ENCODE data around the gene ADAMTS3.
"Not testable (repeated sequence)": the region's sequence is repeated elsewhere in the genome, so short reads cannot be mapped to it uniquely, and the experiment has no call there.

ADAMTS3 gene

DNA sequence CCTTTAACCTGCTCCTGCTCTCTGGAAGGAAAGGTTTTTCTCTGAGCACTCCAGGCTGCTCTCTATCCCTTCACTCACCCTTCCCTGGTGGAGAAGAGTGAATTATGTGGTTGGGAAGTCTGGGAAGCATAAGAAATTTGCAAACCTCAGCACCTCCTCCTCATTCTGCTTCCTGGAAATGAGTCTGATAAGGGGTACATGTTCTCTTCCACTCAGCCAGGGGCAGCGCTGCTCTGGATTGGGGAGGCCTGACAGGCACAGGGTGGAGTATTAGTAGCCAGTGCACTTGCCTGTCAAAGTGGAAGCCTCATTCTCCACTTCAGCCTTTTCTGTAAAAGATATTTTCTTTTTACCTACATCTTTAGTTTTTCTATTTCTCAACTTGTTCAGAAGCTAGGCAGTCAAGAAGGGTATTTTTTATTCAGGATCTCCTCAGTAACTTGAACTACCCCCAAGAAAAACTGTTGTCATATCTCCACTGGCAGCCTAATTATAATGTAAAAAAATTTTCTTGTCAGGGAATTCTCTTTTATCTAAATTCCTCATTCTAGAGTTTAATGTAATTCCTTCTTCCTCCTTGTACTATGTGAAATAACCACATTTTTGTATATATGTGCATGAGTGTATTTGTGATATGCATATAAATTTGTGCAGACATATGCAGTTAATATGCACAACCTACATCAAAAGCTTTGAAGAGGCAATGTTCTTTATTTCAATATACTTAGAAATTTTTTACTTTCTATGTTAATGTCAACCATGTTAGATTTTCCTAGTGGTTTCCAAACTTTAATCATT is 15.3 kb downstream of the ADAMTS3 start:
- DNase-seq (ENCODE audit: low spot score): no peak

DNA sequence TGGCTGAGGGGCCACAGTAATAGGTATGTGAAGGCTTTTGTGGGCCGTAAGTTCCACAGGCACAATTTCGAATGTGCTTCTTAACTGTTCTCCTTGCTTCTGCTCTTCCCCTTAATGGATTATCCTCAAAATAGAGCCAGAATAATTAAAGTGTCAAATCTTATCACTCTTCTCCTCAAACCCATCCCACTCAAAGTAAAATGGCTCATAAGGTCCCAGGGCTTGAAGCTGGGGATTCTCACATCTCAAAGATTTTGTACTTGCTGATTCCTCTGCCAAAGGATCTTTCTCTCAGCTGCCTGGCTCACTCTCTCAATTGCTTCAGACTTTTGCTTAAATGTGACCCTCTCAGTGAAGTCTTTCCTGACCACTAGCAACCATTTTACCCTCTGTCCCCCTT is 16.6 kb downstream of the ADAMTS3 start:
- no peak for DNase-seq (ENCODE audit: low spot score)

DNA sequence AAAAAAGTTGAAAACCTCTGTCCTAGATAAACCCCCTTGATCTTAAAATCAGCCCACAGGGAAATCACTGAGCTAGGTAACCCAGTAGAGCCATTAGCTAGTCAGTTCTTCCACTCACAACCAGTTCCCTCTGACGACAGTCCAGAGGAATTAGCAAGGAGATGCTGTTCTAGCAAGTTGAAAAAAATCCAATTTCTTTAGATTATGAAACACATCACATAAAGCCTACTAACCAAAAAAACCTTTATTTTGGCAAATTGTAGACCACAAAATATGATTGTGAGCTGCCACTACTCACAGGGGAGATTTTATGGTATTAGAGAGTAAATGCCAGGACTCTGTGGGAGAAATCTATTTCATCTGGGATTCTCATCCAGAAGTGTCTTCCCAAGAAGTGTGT is 22.6 kb downstream of the ADAMTS3 start:
- no peak for DNase-seq (ENCODE audit: low spot score)

DNA sequence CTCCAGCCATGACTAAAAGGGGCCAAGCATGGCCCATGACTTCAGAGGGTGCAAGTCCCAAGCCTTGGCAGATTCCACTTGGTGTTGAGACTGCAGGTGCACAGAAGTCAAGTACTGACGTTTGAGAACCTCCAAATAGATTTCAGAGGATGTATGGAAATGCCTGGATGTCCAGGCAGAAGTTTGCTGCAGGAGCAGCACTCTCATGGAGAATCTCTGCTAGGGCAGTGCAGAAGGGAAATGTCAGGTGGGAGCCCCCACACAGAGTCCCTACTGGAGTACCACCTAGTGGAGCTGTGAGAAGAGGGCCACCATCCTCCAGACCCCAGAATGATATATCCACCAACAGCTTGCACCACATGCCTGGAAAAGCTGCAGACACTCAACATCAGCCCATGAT is 28.3 kb downstream of the ADAMTS3 start:
- not testable (repeated sequence) for DNase-seq (ENCODE audit: low spot score)

DNA sequence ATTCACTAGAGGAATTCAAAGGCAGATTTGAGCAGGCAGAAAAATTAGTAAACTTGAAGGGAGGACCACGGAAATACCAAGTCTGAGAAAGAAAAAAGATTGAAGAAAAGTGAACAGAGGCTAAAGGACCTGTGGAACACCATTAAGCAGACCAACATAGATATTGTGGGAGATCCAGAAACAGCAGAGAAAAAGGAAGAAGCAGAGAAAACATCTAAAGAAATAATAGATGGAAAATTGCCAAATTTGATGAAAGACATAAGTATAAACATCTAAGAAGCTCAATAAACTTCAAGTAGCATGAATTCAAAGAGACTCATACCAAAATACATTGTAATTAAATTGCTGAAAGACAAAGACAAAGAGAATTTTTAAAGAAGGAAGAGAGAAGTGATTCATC is 31.0 kb downstream of the ADAMTS3 start:
- DNase-seq (ENCODE audit: low spot score): no peak

DNA sequence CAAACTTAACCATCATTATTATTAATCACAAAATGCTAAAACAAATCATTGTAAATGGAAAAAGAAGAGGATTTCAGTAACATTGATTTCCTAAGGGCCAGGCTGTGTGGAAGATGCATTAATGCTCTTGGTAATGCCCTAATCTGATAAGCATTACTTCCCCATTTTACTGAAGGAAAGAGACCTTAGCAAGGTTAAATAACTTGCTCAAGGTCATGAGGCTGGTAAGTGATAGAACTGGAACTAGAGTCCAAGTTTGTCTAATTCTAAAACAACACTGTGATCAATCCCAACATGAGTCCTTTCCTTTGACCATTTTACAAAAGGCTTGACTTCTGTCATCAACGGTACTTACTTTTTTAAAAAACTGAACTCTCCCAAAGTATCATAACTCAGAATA is 32.6 kb downstream of the ADAMTS3 start:
- no peak for DNase-seq (ENCODE audit: low spot score)

DNA sequence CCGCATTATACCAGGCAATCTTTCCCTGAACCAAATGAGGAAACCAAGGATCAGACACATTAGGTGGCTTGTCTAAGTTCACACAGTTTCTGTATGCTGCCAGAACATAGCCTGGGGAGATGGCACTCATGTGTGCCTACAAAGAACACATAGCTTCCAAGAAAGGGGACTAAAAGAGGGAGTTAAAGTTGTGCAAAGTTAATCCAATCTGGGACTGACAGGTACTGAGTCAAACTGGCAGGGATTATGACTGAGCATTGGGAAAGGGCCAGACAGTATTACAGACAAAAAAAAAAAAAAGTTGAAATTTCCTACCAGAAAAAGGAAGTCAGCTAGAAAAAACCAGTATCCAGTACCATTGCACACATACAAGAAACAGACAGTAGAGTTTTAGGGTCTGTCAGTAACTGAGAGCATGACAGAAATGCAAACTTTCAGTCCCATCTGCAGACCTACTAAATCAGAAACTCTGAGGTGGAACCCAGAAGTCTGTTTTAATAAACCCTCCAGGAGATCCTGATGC is 37.2 kb downstream of the ADAMTS3 start:
- DNase-seq (ENCODE audit: low spot score): no peak

DNA sequence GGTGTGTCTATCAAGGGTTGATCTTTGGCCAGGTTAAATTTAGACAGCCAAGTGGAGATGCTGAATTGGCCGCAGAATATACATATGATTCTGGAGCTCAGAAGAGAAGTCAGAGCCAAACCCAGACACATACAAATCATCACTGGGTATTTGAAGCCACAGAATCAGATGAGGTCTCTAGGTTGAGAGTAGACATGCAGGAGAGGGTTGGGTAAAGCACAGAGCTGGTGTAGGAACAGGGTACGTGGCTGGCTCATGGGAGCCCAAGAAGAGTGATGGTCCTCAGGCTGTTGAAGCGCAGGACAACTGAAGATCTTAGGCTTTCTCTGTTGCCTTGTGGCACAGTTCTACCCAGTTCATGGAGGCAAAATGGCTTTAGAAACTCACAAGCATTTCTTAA is 37.7 kb downstream of the ADAMTS3 start:
- no peak for DNase-seq (ENCODE audit: low spot score)

DNA sequence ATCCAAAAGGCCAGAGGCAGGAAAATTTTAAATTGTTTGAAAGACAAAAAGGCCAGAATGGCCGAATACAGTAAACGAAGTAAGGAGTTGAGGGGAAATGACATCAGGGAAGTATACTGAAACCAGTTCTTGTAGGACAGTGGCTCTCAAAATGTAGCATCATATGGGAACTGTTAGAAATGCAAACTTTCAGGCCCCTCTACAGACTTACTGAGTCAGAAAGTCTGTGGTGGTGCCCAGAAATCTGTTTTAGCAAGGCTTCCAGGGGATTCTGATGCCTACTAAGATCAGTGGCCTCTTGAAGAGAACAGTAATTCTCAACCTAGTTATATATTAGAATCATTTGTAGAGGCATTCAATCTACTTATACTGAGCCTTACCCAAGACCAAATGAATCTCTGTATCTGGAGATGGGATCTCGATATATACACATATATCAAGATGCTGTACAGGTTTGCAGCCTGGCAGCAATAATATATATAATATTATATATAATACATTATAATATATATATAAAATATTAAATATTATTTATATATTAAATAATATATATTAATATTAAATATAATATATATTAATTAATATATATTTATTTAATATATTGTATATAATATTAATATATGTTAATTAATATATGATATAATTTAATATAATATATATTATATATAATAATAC is 39.7 kb downstream of the ADAMTS3 start:
- no peak for DNase-seq (ENCODE audit: low spot score)

DNA sequence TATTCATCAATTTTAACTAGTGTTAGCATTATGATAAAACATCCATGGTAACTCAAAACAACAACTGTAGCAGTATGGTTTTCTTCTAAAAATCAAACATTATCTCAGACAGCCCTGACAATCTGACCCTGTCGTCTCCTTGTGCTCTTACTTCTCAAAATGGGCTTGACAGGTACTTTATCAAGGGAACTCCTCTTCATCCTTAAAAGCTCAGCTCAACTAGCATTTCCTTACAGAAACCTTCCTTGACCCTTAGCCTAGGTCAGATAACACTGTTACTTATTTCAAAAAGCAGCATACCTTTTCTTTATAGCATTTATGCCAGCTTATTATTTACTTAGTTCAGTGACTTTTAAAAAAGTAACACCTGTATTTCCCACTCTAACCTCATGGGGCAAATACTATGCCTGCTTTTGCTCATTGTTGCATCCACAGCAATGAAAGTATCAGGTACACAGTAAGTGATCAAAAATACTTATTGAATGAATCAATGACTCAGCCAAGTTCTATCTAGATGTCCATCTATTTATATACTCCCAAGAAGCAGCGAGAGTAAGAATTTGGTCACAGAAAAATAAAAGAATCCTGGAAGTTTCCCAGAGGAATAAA is 41.9 kb downstream of the ADAMTS3 start:
- no peak for DNase-seq (ENCODE audit: low spot score)

DNA sequence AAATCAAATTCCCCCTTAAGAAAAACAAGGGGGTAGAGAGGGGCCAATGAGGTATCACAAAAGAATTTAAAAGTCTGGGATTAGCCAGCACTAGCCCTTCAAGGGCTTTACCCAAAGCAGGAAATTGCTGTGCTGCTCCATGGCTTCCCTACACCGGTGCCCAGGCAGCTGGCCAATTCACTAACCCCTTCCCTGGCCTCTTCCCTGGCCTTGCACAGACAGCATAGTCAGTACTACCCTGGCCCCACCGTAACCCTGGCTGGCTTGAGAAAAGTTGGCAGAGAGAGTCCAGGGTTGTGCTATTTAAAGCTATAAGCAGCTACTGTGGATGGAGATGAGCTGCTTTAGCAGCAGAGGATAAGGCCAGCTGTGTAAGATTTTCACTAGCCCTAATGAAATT is 43.1 kb downstream of the ADAMTS3 start:
- DNase-seq (ENCODE audit: low spot score): no peak

DNA sequence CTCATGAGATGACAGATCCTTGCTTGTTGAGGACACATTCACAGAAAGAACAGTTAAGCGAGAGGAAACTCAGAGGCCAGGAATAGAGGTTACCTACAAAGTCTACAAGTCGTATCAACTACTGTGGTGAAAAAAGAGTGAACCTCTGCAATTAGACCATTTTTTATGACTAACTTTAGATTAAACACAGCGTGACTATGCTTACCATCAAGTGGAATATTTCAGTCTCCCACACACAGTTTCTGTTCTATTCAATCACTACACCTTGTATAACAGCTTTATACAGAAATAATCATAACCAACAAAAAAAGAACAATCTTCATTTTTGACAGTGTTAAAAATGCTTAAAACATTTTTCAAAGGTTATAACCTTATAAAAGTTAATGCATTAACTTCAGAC is 46.6 kb downstream of the ADAMTS3 start:
- no peak for DNase-seq (ENCODE audit: low spot score)

DNA sequence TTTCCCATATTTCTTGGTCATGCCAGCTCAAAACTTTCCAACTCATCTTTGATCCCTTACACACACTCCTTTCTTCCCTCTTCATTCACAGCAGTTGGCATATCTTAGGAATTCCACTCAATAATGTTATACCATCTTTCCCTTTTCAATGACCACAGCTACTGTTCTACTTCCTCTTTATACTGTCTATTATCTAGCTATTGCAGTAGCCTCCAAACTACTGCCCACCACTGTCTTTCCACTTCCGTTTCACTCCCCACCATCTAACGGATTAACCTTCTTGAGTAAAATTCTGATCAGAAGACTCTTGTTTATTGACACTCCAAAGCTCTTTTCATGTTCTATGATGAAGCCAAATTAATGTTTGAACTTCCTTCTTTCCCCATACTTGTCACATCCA is 55.8 kb downstream of the ADAMTS3 start:
- no peak for DNase-seq (ENCODE audit: low spot score)

DNA sequence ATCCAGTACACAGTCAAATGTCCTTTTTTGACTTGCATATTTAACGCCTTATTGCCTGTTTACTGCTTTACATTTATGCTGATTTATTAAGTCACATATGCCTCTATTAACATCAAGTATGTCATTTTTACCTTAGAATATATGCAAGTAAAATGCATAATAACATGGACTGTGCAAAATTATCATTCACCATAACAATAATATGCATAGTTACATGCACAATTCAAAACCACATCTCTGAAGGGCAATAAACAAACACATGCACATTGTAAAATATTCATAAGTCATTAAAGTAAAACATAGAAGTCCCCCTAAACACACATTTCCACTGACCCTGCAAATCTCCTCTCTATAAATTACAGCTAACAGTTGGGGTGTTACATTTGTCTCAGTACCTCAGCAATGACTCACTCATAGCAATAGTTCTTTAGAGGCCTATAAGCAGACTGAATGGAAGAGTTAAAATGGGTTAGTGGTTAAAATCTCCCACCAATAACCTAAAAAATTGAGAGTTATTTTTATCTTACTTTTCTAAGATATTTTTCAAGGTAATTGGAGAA is 61.1 kb downstream of the ADAMTS3 start:
- DNase-seq (ENCODE audit: low spot score): no peak

DNA sequence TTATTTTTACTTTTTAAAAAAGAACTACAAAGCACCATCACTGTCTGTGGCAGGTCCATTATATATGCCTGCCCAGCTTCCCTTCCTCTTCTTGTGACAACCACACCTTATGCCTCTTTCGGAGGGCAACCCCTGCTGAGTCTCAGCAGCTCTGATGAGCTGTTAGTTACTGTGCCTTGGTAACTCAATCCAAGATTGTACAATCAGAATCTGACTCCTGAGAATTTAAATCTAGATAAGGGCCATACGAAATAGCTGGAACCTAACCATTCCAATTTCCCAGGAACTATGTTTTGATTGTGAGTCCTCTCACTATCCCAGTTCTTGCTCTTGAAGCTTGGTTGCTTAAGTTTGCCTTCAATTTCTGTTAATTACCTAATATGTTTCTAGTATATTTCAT is 61.9 kb downstream of the ADAMTS3 start:
- DNase-seq (ENCODE audit: low spot score): no peak

DNA sequence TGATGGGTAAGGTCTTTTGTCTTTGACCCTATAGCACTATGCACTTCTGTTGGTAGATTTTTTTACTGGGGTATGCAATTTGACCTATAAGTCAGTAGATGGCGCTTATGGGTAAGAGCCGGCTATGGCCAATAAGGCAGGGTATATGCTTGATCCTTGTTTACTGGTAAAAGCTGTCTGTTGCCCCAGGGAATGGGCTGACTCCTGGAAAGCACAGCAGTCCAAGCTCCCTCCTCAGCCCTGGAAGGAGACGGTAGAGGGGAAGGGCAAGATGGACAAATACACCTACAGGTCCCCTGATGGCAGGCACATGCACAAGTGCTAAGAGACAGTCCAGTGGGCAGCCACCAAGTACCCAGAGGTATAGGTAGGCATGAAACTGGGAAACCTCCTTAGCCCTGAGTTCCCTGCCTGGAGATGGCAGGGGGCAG is 63.7 kb downstream of the ADAMTS3 start:
- peak; percentile 6 for DNase-seq (ENCODE audit: low spot score)

DNA sequence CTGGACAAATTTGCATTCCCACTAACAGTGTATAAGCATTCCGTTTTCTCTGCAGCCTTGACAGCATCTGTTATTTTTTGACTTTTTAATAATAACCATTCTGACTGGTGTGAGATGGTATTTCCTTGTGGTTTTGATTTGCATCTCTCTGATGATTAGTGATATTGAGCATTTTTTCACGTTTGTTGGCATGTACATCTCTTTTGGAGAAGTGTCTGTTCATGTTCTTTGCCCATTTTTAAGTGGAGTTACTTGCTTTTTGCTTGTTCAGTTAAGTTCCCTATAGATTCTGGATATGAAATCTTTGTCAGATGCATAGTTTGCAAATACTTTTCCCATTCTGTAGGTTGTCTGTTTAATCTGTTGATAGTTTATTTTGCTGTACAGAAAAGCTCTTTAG is 68.8 kb downstream of the ADAMTS3 start:
- no peak for DNase-seq (ENCODE audit: low spot score)

DNA sequence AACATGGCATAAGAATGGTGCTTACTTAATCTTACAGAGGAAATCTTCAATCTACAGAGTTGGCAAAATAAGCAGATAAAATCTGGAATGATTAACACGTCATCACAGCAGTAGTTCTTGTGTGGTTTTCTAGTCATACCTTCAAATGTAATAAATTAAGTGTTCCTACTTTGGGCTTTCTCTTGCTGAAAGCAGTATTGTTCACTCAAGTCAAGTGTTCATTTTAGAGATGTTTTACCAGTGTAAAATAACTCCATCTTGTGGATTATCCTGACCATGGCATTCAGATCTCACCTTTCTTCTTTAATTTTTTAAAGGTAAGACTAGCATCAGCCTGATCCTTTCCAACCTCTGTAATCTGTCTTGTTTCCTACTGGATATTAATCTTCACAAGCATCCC is 72.9 kb downstream of the ADAMTS3 start:
- no peak for DNase-seq (ENCODE audit: low spot score)

DNA sequence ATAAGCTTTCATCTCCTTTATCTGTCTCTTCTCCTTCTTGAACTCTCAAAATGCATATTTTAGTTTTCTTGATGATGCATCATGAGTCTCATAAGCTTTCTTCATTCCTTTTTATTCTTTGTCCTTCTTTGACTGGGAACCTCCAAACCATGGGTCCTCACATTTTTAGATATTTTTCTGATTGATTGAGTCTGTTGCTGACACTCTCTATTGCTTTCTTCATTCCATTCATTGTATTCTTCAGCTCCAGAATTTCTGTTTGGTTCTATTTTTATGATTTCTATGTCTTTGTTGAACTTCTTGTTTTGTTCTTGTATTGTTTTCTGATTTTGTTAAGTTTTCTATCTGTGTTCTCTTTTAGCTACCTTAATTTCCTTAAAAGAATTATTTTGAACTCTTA is 74.9 kb downstream of the ADAMTS3 start:
- DNase-seq (ENCODE audit: low spot score): no peak

DNA sequence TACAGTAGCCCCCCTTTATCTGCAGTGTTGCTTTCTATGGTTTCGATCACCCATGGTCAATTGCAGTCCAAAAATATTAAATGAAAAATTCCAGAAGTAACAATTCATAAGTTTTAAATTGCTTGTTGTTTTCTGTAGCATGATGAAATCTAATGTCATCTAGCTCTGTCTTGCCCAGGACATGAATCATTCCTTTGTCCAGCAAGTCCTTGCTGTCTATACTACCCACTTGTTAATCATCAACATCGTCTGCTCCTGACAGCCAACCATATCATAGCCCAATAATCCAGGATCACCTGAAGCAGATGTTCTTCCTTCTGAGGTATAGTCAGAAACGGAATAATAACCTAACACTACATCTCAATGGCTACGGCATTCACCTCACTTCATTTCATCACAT is 79.8 kb downstream of the ADAMTS3 start:
- no peak for DNase-seq (ENCODE audit: low spot score)

DNA sequence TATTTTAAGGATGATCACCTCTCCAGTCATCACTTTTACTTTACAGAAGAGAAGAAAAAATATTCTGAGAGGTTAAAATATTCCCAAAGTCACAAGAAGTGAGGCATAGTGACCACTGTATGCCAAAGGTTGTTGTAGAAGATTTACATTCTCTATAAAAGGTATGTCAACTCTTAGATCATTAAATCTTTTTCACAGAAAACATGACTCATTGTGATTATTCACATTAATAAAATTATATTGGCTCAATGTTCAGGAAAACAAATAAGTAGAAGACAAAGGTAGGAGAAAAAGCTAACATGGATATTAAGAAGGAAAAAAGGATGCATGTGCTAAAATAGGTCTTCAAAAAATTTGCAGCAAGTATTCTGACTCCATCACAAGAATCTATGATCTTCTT is 82.0 kb downstream of the ADAMTS3 start:
- DNase-seq (ENCODE audit: low spot score): no peak

DNA sequence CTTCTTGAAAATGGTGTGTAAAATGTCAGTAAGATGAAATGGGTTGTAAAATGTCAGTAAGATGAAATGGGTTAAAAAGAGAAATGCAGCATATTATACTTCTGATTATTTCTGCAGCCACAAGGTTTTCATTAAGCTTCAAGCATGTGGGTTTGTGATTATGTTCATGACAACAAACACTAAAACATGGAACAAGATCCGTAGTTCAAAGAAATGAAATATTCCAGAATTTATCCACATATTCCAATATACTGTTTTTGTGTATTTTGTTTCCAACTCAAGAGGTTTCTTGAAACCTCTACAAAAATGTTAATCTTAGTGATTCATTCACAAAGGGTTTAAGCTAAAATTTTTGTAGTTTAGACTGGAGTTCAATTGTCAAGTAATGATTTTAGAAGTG is 84.0 kb downstream of the ADAMTS3 start:
- DNase-seq (ENCODE audit: low spot score): no peak

DNA sequence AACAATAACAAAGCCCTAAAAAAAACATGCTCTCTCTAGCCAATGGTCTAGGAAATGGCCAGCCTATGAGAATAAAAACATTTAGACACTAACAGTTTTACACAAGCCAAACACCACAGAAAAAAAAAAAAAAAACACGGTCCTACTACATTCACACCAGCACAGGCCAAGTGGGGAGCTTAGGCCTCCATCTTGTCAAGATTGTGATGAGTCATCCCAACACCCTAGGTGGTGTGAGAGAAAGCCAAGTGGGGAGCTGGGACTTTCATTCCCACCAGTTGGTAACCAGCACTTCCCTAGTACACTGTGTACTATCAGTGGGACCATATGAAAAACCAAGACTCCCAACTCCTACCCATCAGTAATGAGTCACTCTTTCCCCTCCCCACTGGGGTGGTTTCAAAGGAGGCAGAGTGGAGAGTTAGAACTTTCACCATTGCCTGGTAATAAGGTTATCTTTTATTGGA is 95.6 kb downstream of the ADAMTS3 start:
- no peak for DNase-seq (ENCODE audit: low spot score)
